CD14-positive monocyte (primary cell): ENCODE results near the gene SPACA5B. TPM values are rescaled to one million over a fixed set of nuclear protein-coding genes. Genes with fewer than 3 reads are reported as not detected.
"Not testable (repeated sequence)": the region's sequence is repeated elsewhere in the genome, so short reads cannot be mapped to it uniquely, and the experiment has no call there.

Experiments used
- DNase-seq, 3 donors: peaks; one replicate each; pipeline ENCODE4 v3.0.0-alpha.2; 2011 to 2022
- H2AFZ ChIP-seq: 2 replicates; pipeline ENCODE4 v1.6.0; 2012; ENCODE audit warnings: mild to moderate bottlenecking, low read depth, low read length, inconsistent platforms; ENCODE audit not compliant: insufficient read depth, poor library complexity, severe bottlenecking
- H3K27ac ChIP-seq, 2 donors: 1 replicate in 1 of 2; 2 replicates in 1 of 2; pipeline ENCODE4 v1.5.1; 2012 to 2013; ENCODE audit warnings: low read length in 2 of 2, control low read depth in 1 of 2, inconsistent platforms in 1 of 2, low read depth in 1 of 2, mild to moderate bottlenecking in 1 of 2
- H3K27me3 ChIP-seq, 2 donors: one replicate each; pipeline versions ENCODE4 v1.6.0 to v1.6.1; 2011 to 2013; ENCODE audit warnings: low read length in 2 of 2; ENCODE audit not compliant: control insufficient read depth in 2 of 2, insufficient read depth in 2 of 2
- H3K36me3 ChIP-seq, 2 donors: replicated peaks in 1 of 2; 1 replicate in 1 of 2; 2 replicates in 1 of 2; pipeline versions ENCODE4 v1.5.1 to v1.6.1; 2012 to 2013; ENCODE audit warnings: low read length in 2 of 2, control low read depth in 1 of 2, inconsistent platforms in 1 of 2, mild to moderate bottlenecking in 1 of 2; ENCODE audit not compliant: insufficient read depth in 2 of 2, control insufficient read depth in 1 of 2
- H3K4me1 ChIP-seq, 2 donors: 1 replicate in 1 of 2; 2 replicates in 1 of 2; pipeline versions ENCODE4 v1.5.1 to v1.6.1; 2012 to 2013; ENCODE audit warnings: low read length in 2 of 2, control low read depth in 1 of 2, inconsistent platforms in 1 of 2, mild to moderate bottlenecking in 1 of 2, moderate library complexity in 1 of 2; ENCODE audit not compliant: insufficient read depth in 2 of 2, control insufficient read depth in 1 of 2
- H3K4me2 ChIP-seq: replicated peaks from 2 replicates; pipeline ENCODE3; 2012; ENCODE audit warnings: low read length, moderate library complexity, mild to moderate bottlenecking; ENCODE audit not compliant: poor library complexity, severe bottlenecking; ENCODE audit errors: extremely low read depth
- H3K4me3 ChIP-seq, 3 experiments: fragments of 200-600 bp in 1 of 3; sonication (generic) in 1 of 3; replicated peaks in 1 of 3; 1 replicate in 2 of 3; 2 replicates in 1 of 3; pipeline ENCODE4 v1.5.1; 2011 to 2013; ENCODE audit warnings: low read length in 3 of 3, mild to moderate bottlenecking in 3 of 3, control low read depth in 2 of 3, low read depth in 2 of 3, inconsistent platforms in 1 of 3, moderate library complexity in 1 of 3
- H3K79me2 ChIP-seq: 2 replicates; pipeline ENCODE4 v1.6.0; 2012; ENCODE audit warnings: mild to moderate bottlenecking, control low read depth, inconsistent platforms, low read length, moderate library complexity; ENCODE audit not compliant: insufficient read depth
- H3K9ac ChIP-seq: 2 replicates; pipeline ENCODE4 v1.6.0; 2017; ENCODE audit warnings: low read length, mild to moderate bottlenecking; ENCODE audit not compliant: insufficient read depth, poor library complexity, severe bottlenecking
- H3K9me3 ChIP-seq, 2 donors: replicated peaks in 1 of 2; 1 replicate in 1 of 2; 2 replicates in 1 of 2; pipeline versions ENCODE4 v1.5.1 to v1.6.1; 2012 to 2013; ENCODE audit warnings: low read length in 2 of 2, control low read depth in 1 of 2; ENCODE audit not compliant: control insufficient read depth in 1 of 2, insufficient read depth in 1 of 2
- H4K20me1 ChIP-seq: 2 replicates; pipeline ENCODE4 v1.6.0; 2012; ENCODE audit warnings: mild to moderate bottlenecking, low read length, control low read depth, moderate library complexity; ENCODE audit not compliant: insufficient read depth
- H3K27ac Mint-ChIP-seq, 7 donors: one replicate each; pipeline ENCODE4 v1.8.0; 2020; ENCODE audit warnings: mild to moderate bottlenecking in 7 of 7, mixed read lengths in 7 of 7, moderate library complexity in 6 of 7, inconsistent platforms in 2 of 7
- H3K27me3 Mint-ChIP-seq, 3 donors: one replicate each; pipeline ENCODE4 v1.8.0; 2021 to 2022; ENCODE audit warnings: low read depth in 3 of 3, mild to moderate bottlenecking in 3 of 3, mixed read lengths in 3 of 3, moderate library complexity in 3 of 3, inconsistent platforms in 1 of 3
- H3K36me3 Mint-ChIP-seq, 2 donors: one replicate each; pipeline ENCODE4 v1.8.0; 2020; ENCODE audit warnings: mixed read lengths in 2 of 2, inconsistent platforms in 1 of 2, mild to moderate bottlenecking in 1 of 2
- H3K4me1 Mint-ChIP-seq: one replicate; pipeline ENCODE4 v1.8.0; 2020; ENCODE audit warnings: mild to moderate bottlenecking, mixed read lengths
- H3K4me3 Mint-ChIP-seq, 2 donors: one replicate each; pipeline ENCODE4 v1.8.0; 2020; ENCODE audit warnings: mild to moderate bottlenecking in 2 of 2, mixed read lengths in 2 of 2, moderate library complexity in 1 of 2
- H3K9me3 Mint-ChIP-seq, 7 donors: one replicate each; pipeline ENCODE4 v1.8.0; 2020 to 2022; ENCODE audit warnings: mixed read lengths in 7 of 7, mild to moderate bottlenecking in 6 of 7, moderate library complexity in 6 of 7, inconsistent platforms in 2 of 7
- WGBS: methylation state at CpG from one replicate; pipeline ENCODE4 v1.1.5; 2013; ENCODE audit warnings: missing lambda C conversion rate; ENCODE audit not compliant: insufficient coverage; 5-methylcytosine and 5-hydroxymethylcytosine counted together
- intact Hi-C, 2 donors: fragments of 100-400 bp; cut with micrococcal nuclease; formaldehyde crosslinking; loops; one replicate each; pipeline versions ENCODE4 v1.15.0 to v1.15.1; 2023
- polyA plus RNA-seq, 3 donors: library from polyadenylated mRNA; depleted of rRNA in 1 of 3; unstranded in 2 of 3; stranded (reverse) in 1 of 3; fragments of 300-500 nt in 2 of 3; fragments of >200 nt in 1 of 3; fragmentation: Illumina TruSeq in 2 of 3; gene quantifications; 1 replicate in 2 of 3; 2 replicates in 1 of 3; pipeline ENCODE4 v1.2.3, GENCODE V29; 2012 to 2021
- TF ChIP-seq, protein P1 (sequence below): fragments of 200-600 bp; IDR thresholded peaks from one replicate; pipeline ENCODE4 v1.8.0; 2022; ENCODE audit warnings: antibody characterized with exemption, mild to moderate bottlenecking

SPACA5B gene
- polyA plus RNA-seq, 3 donors: not detected

GRCh38 chrX:48179691-48180090 is 49.3 kb downstream of the SPACA5B start:
- H3K36me3 Mint-ChIP-seq: no peaks in the 10 kb centered on the region
- no peaks in the 10 kb centered on the region for H3K9me3 ChIP-seq
- H3K4me2 ChIP-seq: no peak overlapping the region
- no peaks in the 10 kb centered on the region for H3K36me3 ChIP-seq
- H4K20me1 ChIP-seq: no peaks in the 10 kb centered on the region
- 90% methylated on average over 2 of the region's 4 CpGs for WGBS
- TF ChIP-seq, protein P1, sequence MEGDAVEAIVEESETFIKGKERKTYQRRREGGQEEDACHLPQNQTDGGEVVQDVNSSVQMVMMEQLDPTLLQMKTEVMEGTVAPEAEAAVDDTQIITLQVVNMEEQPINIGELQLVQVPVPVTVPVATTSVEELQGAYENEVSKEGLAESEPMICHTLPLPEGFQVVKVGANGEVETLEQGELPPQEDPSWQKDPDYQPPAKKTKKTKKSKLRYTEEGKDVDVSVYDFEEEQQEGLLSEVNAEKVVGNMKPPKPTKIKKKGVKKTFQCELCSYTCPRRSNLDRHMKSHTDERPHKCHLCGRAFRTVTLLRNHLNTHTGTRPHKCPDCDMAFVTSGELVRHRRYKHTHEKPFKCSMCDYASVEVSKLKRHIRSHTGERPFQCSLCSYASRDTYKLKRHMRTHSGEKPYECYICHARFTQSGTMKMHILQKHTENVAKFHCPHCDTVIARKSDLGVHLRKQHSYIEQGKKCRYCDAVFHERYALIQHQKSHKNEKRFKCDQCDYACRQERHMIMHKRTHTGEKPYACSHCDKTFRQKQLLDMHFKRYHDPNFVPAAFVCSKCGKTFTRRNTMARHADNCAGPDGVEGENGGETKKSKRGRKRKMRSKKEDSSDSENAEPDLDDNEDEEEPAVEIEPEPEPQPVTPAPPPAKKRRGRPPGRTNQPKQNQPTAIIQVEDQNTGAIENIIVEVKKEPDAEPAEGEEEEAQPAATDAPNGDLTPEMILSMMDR: no peak
- peaks cover 0 to 2% (median 0%) of the 10 kb centered on the region in 7 donors for H3K9me3 Mint-ChIP-seq
- H3K27ac Mint-ChIP-seq: no peak overlapping the region
- no peaks in the 10 kb centered on the region for H3K79me2 ChIP-seq
- no peak overlapping the region for H3K9ac ChIP-seq
- peaks cover 3 to 17% (median 4%) of the 10 kb centered on the region in 3 donors for H3K27me3 Mint-ChIP-seq
- no peaks in the 10 kb centered on the region for H3K27me3 ChIP-seq
- H3K4me3 Mint-ChIP-seq: no peak overlapping the region
- no peak overlapping the region for H2AFZ ChIP-seq
- H3K27ac ChIP-seq: no peak overlapping the region
- H3K4me1 Mint-ChIP-seq: no peaks in the 10 kb centered on the region
- intact Hi-C loops: no loop called here
- DNase-seq: no peak
- no peak overlapping the region for H3K4me3 ChIP-seq
- H3K4me1 ChIP-seq: no peaks in the 10 kb centered on the region

DNA sequence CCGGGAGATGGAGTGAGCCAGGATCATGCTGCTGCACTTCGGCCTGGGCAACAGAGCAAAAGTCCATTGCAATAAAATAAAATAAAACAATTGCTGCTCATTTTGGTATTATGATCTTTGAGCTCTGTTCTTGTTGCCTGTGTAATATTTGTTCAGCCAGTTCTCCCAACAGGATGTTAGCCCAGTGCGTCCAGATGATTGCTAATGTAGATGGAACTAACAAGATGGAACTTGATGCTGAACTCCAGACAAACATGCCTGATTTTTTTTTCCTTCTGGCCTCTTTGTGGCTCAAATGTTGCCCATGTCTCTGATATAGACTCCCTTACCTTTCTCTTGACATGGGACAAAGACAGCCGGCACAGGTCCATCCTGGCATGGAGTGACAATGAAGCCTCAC is 50.4 kb downstream of the SPACA5B start:
- no peak overlapping the region for H2AFZ ChIP-seq
- H3K79me2 ChIP-seq: no peaks in the 10 kb centered on the region
- no CpG with 5 or more reads among the region's 4 CpGs for WGBS
- no peaks in the 10 kb centered on the region for H3K36me3 Mint-ChIP-seq
- no peak overlapping the region for H3K4me3 ChIP-seq
- H3K27me3 ChIP-seq: no peaks in the 10 kb centered on the region
- H3K4me3 Mint-ChIP-seq: no peak overlapping the region
- intact Hi-C loops: no loop called here
- H3K4me1 ChIP-seq: no peaks in the 10 kb centered on the region
- peaks cover 0 to 2% (median 0%) of the 10 kb centered on the region in 7 donors for H3K9me3 Mint-ChIP-seq
- no peak overlapping the region for H3K9ac ChIP-seq
- H3K4me2 ChIP-seq: no peak overlapping the region
- TF ChIP-seq, protein P1: no peak
- H3K4me1 Mint-ChIP-seq: no peaks in the 10 kb centered on the region
- peaks cover 3 to 16% (median 4%) of the 10 kb centered on the region in 3 donors for H3K27me3 Mint-ChIP-seq
- H3K36me3 ChIP-seq: no peaks in the 10 kb centered on the region
- H3K9me3 ChIP-seq: no peaks in the 10 kb centered on the region
- H3K27ac Mint-ChIP-seq: no peak overlapping the region
- no peak for DNase-seq
- no peak overlapping the region for H3K27ac ChIP-seq
- no peaks in the 10 kb centered on the region for H4K20me1 ChIP-seq

DNA sequence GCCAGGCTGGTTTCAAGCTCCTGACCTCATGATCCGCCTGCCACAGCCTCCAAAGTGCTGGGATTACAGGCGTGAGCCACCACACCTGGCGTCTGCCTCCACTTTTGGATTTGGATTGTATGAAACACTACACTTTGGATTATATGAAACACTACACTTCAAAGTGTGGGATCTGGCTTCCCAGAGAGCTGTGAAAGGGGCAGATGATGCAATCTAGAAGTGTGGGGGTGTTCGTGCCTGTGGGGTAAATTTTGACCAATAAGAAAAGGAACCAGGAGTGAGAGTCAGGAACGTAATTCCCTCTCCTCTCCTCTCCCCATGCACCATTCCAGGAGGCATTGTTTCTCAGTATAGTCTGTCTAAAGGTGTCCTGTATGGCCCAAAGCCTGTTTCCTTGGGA is 51.5 kb downstream of the SPACA5B start:
- DNase-seq, intact Hi-C loops: not testable (repeated sequence)
- no CpG with 5 or more reads among the region's 5 CpGs for WGBS

More for the DNA sequence above, 51.5 kb downstream of the SPACA5B start:
- not testable (repeated sequence) for H3K27ac ChIP-seq, H3K79me2 ChIP-seq, H4K20me1 ChIP-seq, H3K4me3 Mint-ChIP-seq, H3K4me2 ChIP-seq, H3K27me3 ChIP-seq, H3K4me3 ChIP-seq, H3K36me3 Mint-ChIP-seq, H3K4me1 ChIP-seq, H3K9ac ChIP-seq, H3K9me3 ChIP-seq, H3K36me3 ChIP-seq, H3K4me1 Mint-ChIP-seq, H2AFZ ChIP-seq, H3K9me3 Mint-ChIP-seq
- Mint-ChIP-seq H3K27ac (peak overlapping the region in 1 of 7 donors; percentile 44), H3K27me3 (peaks cover 3 to 17% (median 7%) of the 10 kb centered on the region in 3 donors)
